Nucleus accumbens (tissue), 56 donors: ENCODE measurements around the gene SPAG5.
"Not testable (repeated sequence)": the region's sequence is repeated elsewhere in the genome, so short reads cannot be mapped to it uniquely, and the experiment has no call there.

Source experiments
- DNase-seq, 56 donors: peaks; one replicate each; lab custom pipeline; 2025; lab: John Stamatoyannopoulos, UW

SPAG5 gene

DNA sequence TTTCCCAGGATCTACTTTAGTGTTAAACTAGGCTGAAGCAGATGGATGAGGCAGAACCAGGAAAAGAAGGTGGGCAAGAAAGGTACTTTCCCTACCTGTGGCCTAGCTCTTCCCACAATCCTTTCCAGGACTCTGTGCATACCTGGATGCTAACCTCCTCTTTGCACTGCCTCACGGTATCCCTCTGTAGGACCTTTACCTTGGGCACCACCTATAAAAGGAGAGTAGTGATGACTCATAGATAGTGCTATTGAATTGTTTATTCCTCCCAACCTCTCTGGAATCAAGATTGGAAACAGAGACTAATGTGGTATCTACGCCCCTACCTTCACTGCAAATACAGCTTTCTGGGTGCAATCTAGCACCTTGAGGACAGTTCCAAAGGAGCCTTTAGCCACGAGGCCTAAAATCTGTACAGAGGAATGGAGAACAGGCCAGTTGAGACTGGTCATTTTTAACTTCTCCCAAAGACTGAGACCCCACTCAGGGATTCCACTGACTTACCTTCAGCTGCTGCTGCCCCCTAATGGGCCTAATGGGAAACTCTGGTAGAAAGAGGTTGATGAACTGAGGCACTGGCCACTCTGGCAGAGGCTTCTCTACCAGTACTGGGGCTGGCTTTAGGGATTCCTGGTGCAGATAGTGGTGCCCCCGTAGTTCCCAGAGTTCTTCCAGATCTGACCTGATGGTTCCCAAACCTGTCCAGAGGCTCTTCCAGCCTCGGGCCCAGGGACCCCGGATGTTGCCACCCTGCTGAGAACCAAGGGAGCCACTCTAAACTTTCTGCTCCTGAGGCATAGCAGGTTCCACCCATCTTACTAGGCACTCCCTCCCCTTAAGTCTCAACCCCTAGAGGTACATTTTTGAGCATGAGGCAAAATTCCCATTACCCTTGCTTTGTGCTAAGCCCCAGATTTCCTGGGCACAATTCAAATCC is 14.4 kb upstream of the SPAG5 start:
- DNase-seq: peak in 25 of 56 donors; percentile 2 to 56 (median 14)

DNA sequence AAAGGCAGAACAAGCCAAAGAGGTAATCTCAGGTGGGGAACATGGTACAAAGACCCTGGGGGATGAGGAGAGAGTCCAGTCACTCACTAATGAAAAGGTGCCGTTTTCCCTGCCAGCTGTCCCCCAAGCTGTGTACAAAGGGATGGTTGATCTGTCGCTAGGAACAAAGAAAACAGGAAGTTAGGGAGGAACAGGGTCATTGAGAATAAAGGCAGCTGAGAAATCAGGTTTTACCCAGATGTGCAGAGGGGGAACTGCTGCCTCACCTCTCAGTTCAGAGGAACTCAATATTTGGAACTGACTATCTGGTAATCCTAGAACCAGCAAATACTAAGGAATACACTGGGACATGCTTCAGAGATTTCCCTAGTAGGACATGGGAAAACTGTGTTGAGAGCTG is 13.7 kb upstream of the SPAG5 start:
- DNase-seq: no peak

DNA sequence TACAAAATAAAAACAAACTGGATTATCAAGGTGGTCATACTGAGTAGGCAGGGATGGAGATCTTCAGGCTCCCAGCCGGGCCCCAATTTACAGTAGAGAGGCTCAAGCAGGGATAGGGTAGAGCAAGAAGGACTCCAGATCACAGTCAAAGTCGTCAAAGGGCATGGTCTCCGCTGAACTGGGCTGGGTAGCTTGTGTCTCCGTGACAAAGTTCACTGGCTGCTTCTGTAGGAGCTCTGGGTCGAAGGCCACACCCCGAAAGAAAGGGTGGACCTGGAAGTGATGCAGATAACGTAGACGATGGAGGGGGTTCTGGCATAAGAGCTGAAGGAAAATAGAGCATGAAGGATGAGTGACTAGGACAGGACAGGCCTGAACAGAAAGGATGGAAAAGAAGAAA is 11.6 kb upstream of the SPAG5 start:
- DNase-seq: no peak

DNA sequence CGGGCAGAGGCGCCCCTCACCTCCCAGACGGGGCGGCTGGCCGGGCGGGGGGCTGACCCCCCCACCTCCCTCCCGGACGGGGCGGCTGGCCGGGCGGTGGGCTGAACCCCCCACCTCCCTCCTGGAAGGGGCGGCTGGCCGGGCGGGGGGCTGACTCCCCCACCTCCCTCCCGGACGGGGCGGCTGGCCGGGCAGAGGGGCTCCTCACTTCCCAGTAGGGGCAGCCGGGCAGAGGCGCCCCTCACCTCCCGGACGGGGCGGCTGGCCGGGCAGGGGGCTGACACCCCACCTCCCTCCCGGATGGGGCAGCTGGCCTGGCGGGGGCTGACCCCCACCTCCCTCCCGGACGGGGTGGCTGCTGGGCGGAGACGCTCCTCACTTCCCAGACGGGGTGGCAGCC is 5.2 kb upstream of the SPAG5 start:
- DNase-seq: not testable (repeated sequence)

DNA sequence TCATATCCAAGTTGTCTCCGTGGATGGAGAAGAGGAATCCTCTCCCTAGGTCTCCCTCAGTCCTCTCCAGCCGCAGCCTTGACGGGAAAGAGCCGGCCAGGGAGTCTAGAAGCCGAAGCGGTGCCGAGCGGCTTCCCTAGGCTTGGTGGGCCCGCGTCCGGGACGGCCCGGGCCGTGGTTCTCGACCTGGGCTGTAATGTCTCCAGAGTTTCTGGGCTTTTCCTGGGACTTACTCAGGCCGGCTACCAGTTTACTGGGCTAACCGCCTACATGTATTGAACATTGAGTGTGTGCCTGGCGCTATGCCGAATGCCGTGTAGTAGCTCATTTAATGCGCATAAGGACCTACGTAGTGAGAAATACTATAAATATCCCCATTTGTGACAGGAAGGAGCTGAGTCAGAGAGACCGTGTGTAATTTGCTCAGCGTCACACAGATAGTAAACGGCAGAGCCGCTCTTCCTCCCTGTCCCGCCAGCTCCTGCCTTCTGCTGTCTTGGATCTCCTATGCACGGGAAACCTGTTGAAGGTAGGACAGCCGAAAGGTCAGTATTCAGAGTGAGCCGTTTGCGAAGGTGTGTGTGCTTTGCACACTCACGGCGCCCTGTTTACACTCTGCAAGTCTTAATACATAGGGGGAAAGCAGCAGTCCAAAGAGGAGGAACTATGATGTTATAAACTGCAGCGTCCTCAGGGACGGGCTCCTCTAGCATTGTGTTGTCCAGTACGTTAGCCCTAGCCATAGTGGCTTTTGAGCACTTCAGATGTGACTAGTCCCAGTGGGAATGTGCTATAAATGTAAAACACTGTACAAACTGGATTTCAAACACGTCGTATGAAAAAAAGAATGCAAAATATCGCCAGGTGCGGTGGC is 723 bp upstream of the SPAG5 start:
- DNase-seq: peak in 34 of 56 donors; percentile 12 to 75 (median 46)

DNA sequence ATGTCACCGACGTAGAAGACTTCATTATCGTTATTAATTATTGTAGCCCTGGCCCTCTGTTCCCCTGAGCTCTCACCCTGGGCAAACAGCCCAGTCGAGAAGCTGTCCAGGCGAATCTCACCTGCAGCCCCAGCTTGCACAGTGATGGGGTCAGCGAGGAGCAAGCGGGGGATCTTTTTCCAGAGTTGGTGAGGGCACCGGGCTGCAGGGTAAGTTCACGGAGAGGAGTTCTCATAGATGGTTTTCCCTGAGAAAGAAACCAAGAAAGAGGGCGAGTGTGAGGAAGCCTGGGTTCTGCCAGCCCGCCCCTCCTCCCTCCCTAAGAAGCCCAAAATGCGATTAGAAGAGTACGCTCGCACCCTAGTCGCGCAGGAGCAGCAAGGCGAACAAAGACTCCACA is 436 bp downstream of the SPAG5 start:
- no peak for DNase-seq

DNA sequence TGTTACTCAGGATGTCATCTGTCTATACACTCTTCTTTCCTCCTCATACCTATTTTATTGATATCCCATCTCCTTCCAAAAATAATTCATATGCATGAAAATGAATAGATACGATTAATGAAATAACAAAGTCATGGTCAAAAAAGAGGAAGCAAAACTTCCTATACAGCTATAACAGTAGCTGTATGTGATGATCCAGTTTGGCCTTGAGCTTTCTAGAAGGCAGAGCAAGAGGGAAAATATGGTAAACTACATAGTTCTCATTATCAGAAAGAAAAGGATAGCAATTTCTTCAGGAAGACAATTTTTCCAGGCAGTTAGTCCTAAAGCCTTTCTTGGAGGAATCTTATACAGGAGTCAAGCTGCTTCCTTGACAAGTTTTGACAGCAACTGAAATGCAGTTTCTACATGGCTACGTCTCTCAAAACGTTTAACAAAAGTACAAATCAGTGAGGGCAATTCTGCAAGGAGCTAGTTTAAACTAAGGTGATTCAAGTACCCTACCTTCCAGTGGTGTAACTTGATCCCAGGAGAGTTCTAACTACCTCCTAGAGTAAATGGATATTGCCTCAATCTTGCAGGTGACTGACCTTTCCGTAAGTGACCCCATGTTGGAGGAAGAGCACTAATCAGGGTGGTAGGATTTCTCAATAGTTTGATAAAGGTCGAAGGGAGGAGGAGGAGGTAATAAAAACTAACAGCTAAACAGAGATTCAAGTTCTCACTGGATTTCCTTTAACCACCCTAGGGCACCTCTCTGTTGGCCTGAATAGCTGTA is 1.0 kb downstream of the SPAG5 start:
- no peak for DNase-seq

DNA sequence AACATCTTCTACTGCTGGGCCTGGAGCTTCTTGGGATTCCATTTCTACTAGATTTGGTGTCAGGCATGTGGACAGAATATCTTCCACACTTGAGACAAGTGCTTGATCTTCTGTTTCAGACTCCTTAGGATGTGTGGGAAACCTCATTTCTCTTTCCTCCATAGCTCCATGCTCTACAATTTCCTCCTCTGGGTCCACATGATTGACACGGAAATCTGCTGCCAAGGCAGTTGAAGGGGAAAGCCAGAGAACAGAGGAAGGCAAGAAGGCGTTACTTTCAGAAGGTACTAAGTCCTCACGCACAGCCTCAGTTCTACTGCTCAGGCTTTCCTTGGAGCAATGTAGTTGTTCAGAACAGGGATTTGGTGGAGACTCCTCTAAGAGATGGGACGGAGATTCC is 6.6 kb downstream of the SPAG5 start:
- DNase-seq: no peak

DNA sequence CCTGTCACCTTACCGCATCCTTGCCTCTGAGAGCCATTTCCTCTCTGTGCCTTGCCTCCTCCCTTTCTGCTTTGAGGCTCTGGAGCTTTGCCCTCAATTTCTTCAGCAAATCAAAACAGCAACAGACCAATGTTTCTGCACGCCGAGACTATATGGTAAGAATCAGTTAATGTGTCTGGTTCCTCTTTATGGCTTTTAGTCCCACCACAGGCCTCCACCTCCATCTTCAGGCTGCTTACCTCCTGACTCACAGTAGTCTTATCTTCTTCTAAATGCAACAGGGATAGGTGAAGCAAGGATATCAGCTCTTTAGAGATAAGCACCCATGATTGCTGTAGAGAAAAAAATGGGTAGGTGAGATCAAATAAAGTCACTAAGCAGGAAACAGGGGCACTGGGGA is 13.0 kb downstream of the SPAG5 start:
- DNase-seq: no peak

DNA sequence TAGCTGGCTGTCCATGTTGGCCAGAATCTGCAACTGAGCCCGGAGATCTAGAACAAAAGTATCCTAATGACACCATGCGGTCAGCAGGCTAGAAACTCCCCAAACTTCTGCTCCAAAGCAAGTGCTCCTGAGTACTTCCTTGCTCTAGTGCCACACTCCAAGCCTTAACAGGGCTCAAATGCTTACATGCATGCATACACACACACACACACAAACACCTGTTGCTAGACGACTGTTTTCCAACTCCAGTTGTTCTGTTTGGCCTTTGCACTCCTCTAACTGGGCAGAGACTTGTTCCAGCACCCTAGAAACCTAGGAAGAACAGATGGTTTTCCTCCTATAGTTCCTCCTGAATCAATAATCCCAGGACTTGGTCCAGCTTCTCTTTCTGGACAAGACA is 14.4 kb downstream of the SPAG5 start:
- DNase-seq: no peak

DNA sequence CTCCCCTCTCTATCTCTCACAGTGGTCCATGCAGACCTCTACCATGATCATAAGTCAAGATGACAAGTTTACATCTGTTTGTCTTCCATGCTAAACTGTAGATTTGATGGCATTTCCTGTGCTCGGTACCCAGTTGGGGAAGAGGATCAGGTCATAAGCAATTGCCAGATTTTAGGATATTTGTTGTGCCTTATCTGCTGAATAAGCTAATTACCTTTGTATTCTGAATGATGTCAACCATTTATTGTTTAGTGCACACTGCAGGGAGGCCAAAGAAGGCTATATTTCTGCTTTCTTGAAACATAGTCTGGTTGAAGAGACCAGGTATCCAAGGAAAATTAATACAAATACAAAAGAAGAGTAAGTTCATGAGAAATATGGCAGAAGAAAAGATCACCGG is 16.3 kb downstream of the SPAG5 start:
- DNase-seq: no peak

DNA sequence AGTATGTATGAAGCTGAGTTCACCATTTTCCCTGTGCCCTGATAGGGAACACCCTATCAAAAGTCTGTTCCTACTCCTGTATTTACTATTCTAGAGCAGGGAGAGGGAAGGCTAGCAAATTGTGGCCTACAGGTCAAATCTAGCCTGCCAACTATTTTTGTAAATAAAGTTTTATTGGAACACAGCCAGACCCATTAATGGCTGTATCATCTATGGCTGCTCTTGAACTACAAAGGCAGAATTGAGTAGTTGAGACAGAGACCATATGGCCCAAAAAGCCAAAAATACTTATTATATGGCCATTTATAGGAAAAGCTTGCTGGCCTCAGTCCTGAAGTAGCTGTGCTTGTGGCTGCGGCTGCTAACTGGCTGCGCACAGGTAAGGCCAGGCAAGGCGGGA is 17.9 kb downstream of the SPAG5 start:
- DNase-seq: no peak

DNA sequence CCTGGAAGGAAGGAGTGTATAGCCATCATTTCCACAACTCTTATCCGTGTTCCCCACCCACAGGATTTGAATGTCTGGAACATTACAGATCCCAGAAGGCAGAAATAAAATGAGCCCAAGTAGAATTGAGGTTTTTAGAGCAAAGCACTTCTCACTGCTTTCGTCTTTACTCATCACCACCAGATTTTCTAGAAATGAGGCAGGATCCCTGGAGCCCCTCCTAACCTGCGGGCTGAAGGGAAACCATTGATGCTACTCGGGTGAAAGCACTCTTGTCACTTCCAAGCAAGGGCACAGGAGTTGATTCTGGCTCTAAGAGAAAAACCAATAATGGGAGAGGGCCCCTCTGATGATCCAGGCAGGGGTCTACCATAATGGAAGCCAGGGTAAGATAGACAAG is 19.3 kb downstream of the SPAG5 start:
- DNase-seq: no peak

DNA sequence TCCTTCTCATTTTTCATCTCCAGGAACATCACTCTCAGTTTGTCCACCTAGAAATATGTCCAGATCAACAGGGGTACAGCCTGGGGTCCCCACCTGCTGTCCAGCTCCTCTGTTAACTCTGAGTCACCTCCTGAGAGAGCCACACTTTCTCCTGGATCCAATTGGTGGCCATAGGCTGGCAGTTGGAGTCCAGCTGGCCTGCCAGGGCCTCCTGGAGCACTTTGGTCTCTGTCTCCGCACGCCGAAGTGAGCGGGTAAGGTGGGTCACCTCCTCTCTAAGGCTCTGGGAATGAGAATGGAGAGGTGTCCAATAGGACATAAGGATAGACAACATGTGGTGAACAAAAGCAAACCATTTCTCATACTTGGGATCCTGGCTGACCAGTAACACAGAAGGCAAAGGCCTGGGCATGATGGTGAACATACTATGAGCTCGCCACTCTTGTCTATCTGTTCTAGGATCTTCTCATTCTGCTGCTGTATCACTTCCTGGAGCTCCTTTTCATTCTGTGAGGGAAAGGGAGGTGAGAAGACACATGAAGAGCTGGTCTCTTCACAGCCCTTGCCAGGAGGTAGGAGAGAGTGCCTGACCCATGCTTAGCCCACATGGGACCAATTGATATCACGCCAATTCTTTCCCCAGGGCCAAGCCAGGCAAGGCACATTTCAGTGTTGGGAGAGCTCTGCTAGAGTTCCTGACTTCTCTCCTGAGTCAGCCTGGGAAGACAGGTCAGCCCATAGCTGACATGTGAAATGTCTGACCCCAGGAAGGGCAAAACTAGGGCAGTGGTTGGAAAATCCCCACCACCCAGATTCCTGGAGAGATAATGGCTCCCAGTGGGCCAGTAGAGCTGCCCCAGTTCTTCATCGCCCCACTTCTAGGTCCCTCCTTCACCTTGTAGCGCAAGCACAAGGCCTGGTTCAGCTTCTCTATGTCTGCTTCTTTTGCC is 20.3 kb downstream of the SPAG5 start:
- no peak for DNase-seq

DNA sequence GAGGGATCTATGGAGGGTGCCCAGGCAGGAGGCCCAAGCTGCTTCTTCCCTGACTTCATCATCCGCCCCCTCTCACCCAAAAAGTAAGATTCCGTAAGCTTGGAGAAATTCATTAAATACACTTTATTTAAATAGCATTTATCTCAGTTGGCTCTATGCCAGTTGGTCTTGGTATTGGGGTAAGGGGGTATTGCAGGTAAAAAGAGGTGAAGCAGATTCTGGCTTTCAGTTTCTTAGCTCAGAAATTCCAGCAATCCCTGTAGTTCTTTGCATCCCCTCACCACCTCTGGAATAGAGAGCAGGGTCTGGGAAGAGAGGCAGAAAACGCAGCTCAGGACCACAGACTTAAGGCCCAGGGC is 21.4 kb downstream of the SPAG5 start:
- DNase-seq: no peak

DNA sequence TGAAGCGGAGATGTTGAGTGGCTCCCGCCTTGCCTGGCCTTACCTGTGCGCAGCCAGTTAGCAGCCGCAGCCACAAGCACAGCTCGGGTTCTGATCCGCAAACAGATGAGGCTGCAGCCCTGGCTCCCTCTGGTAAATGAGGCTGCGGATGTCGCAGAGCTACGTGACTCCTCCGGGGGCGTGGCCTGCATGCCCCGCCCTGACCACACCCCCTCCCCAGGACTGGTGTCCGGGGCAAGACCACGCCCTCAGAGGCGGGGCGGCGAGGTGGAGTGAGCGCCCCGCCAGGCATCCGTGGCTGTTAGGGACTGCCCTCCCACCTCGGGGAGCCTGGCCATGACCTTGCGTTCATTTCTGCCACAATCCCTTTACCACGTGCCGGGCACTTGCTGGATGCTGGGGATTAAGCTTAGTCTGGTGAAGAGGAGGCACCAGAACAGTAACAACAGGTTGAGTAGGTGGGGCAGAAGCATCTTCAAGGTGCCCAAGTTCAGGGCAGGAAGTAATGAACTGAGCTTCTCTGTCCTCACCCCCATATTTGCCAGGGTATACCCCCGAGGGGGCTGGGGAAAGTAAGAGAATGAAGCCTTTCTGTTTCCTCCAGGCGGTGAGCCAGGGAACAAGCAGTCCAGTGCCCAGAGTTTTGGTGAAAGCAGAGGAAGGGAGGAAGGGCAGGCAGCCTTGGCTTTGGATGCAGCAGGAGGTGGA is 21.9 kb downstream of the SPAG5 start, which contains the start of gene ALDOC:
Gene ALDOC (minus strand): TSS at position 138 of the 708 bp plus-strand sequence. CDS start 1,363 bp downstream, outside the sequence.
- peak; percentile 54 to 98 (median 93) for DNase-seq

DNA sequence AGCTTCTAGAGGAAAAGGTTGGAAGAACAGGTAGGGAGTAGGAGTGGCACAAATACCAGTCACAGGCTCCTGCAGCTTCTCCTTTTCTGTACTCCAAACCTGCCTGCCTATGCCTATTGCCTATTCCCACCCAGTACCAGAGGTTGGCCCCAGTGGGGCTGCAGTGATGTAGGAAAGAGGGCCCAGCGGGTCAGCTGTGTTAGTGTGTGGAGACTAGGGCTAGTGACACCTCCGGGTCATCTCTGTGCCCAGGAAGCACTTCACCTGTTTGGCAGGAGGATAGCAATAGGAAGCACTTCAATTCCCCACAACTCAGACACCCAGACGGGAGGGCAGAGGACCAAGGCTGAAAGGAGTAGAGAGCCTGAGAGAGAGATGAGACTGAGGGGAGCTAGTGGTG is 22.8 kb downstream of the SPAG5 start:
- DNase-seq: peak in 5 of 56 donors; percentile 5 to 43 (median 7)

DNA sequence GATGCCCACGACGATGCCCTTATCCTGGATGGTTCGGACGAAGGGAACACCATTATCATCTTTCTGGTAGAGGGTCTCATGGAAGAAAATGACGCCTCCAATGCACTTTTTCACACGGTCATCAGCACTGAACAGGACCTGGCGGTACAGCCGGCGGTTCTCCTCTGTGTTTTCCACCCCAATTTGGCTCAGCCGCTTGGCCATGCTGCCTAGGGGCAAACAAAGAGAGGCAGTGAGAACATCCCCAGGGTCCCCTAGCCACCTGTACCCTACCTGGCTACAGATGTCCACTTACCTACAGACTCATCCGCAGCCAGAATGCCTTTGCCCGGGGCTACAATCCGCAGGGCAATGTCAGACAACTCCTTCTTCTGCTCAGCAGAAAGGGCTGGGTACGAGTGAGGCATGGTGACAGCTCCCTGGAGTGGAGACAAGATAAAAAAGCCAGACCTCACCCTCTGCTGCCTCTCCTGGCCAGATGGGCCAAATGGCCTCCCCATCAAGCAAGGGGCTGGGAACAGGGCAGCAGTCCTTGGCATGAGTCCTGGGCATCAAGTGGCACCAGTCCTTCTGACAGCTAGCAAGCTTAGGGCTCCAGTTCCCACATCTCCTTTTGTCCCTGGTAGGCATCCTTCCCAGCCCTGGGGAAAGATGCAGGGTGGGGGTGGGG is 23.6 kb downstream of the SPAG5 start:
- DNase-seq: peak in 45 of 56 donors; percentile 11 to 77 (median 38)
